PC-9 (cell line): Measurements from ENCODE around the gene HS3ST4. TPM values are rescaled to one million over a fixed set of nuclear protein-coding genes. Genes with fewer than 3 reads are reported as not detected.

ENCODE experiments used
- BruUV-seq: library from RNA; stranded (reverse); fragments of 400-500 nt; replicated peaks from 2 replicates; lab custom pipeline; 2021; lab: Mats Ljungman, UMichigan
- CTCF ChIA-PET: fragments of 300-600 bp; sonication (Branson Sonifier 250); formaldehyde crosslinking; loops from one replicate; lab custom pipeline; 2022; ENCODE audit warnings: antibody characterized with exemption; lab: Charles Lee
- POLR2A ChIA-PET: fragments of 300-600 bp; sonication (Branson Sonifier 250); formaldehyde crosslinking; loops from one replicate; lab custom pipeline; 2022; ENCODE audit warnings: antibody characterized with exemption; ENCODE audit not compliant: unreplicated experiment; lab: Charles Lee
- DNase-seq, 2 experiments: peaks; one replicate each; pipeline versions ENCODE4 v3.0.0 to v3.0.0-alpha.2; 2015 to 2022; ENCODE audit warnings: mixed read lengths in 1 of 2
- H2AFZ ChIP-seq: fragments of 200-600 bp; sonication (generic); 2 replicates; pipeline ENCODE4 v1.8.1; 2017; ENCODE audit warnings: antibody characterized with exemption
- H3F3A ChIP-seq: fragments of 200-600 bp; sonication (generic); 2 replicates; pipeline ENCODE4 v1.8.1; 2017; ENCODE audit warnings: antibody characterized with exemption, mild to moderate bottlenecking, low read depth; ENCODE audit not compliant: insufficient read depth
- H3K27ac ChIP-seq: fragments of 200-600 bp; sonication (generic); 2 replicates; pipeline ENCODE4 v1.6.1; 2016; ENCODE audit warnings: mixed run types
- H3K27me3 ChIP-seq: fragments of 200-600 bp; sonication (generic); 2 replicates; pipeline ENCODE4 v1.6.1; 2016; ENCODE audit warnings: low read depth, mixed run types; ENCODE audit not compliant: insufficient read depth
- H3K36me3 ChIP-seq: fragments of 200-600 bp; sonication (generic); 2 replicates; pipeline ENCODE4 v1.6.1; 2016; ENCODE audit warnings: low read depth, mixed run types
- H3K4me1 ChIP-seq: fragments of 200-600 bp; sonication (generic); replicated peaks from 2 replicates; pipeline ENCODE4 v1.6.1; 2016; ENCODE audit warnings: mixed run types; ENCODE audit not compliant: insufficient read depth
- H3K4me2 ChIP-seq: fragments of 200-600 bp; sonication (generic); 2 replicates; pipeline ENCODE4 v1.6.1; 2017; ENCODE audit warnings: mixed run types
- H3K4me3 ChIP-seq: fragments of 200-600 bp; sonication (generic); 2 replicates; pipeline ENCODE4 v1.6.1; 2016; ENCODE audit warnings: mixed run types
- H3K79me2 ChIP-seq: fragments of 200-600 bp; sonication (generic); 2 replicates; pipeline ENCODE4 v1.6.1; 2017; ENCODE audit warnings: low read depth, mixed run types
- H3K9me2 ChIP-seq: fragments of 200-600 bp; sonication (generic); 2 replicates; pipeline ENCODE4 v1.8.1; 2017; ENCODE audit warnings: mild to moderate bottlenecking; ENCODE audit not compliant: insufficient read depth
- H3K9me3 ChIP-seq: fragments of 200-600 bp; sonication (generic); 2 replicates; pipeline ENCODE4 v1.8.1; 2016; ENCODE audit warnings: low read depth; ENCODE audit not compliant: insufficient read depth
- H4K20me1 ChIP-seq: fragments of 200-600 bp; sonication (generic); 2 replicates; pipeline ENCODE4 v1.8.1; 2017; ENCODE audit not compliant: insufficient read depth
- CTCF ChIP-seq: fragments of 200-600 bp; sonication (generic); conservative IDR thresholded peaks from 2 replicates; pipeline ENCODE4 v1.6.1; 2017; ENCODE audit warnings: mixed run types, antibody characterized with exemption, mild to moderate bottlenecking, moderate library complexity
- EZH2 ChIP-seq: fragments of 200-600 bp; sonication (generic); IDR thresholded peaks from 2 replicates; pipeline ENCODE4 v1.8.0; 2017; ENCODE audit warnings: antibody characterized with exemption, low read depth
- intact Hi-C: fragments of 100-400 bp; cut with micrococcal nuclease; formaldehyde crosslinking; loops from one replicate; pipeline ENCODE4 v1.10.0; 2022; ENCODE audit not compliant: unreplicated experiment
- total RNA-seq: library from RNA; stranded (reverse); gene quantifications from 2 replicates; pipeline ENCODE4 v1.2.3, GENCODE V29; 2021

Gene HS3ST4
- total RNA-seq, 1 experiment from 2014 or later: not detected

GRCh38 chr16:25726430-25727098 is 34.8 kb downstream of the HS3ST4 start:
- no peaks in the 10 kb centered on the region for H3K79me2 ChIP-seq
- ChIA-PET CTCF (no interaction called here), POLR2A (no interaction called here)
- DNase-seq: no peak
- no peaks in the 10 kb centered on the region for H3K36me3 ChIP-seq
- H3K4me2 ChIP-seq: no peak overlapping the region
- BruUV-seq: no TSS peak
- no peak overlapping the region for H2AFZ ChIP-seq
- no peaks in the 10 kb centered on the region for H3K9me3 ChIP-seq
- H4K20me1 ChIP-seq: no peaks in the 10 kb centered on the region
- H3K27me3 ChIP-seq: no peaks in the 10 kb centered on the region
- no peaks in the 10 kb centered on the region for H3K9me2 ChIP-seq
- no peak overlapping the region for H3K4me3 ChIP-seq
- H3K27ac ChIP-seq: no peak overlapping the region
- H3F3A ChIP-seq: no peaks in the 10 kb centered on the region
- intact Hi-C loops: no loop called here
- no peaks in the 10 kb centered on the region for H3K4me1 ChIP-seq
- TF ChIP-seq CTCF (no peak), EZH2 (no peak)

GRCh38 chr16:25729188-25729915 is 37.6 kb downstream of the HS3ST4 start:
- no TSS peak for BruUV-seq

GRCh38 chr16:25730396-25730795 is 38.6 kb downstream of the HS3ST4 start:
- intact Hi-C loops: no loop called here

More at GRCh38 chr16:25729188-25729915, 37.6 kb downstream of the HS3ST4 start:
- intact Hi-C loops: no loop called here
- Histone ChIP-seq H3K36me3 (no peaks in the 10 kb centered on the region), H4K20me1 (no peaks in the 10 kb centered on the region), H3K9me2 (no peaks in the 10 kb centered on the region), H3K27me3 (no peaks in the 10 kb centered on the region), H3K27ac (no peak overlapping the region), H3F3A (no peaks in the 10 kb centered on the region), H3K9me3 (no peaks in the 10 kb centered on the region), H2AFZ (no peak overlapping the region), H3K4me2 (no peak overlapping the region), H3K79me2 (no peaks in the 10 kb centered on the region), H3K4me1 (no peaks in the 10 kb centered on the region), H3K4me3 (no peak overlapping the region)
- CTCF ChIA-PET: no interaction called here
- POLR2A ChIA-PET: no interaction called here
- TF ChIP-seq CTCF: no peak
- TF ChIP-seq EZH2: no peak
- no peak for DNase-seq

More at GRCh38 chr16:25730396-25730795, 38.6 kb downstream of the HS3ST4 start:
- Histone ChIP-seq H3K27me3 (no peaks in the 10 kb centered on the region), H3F3A (no peaks in the 10 kb centered on the region), H4K20me1 (no peaks in the 10 kb centered on the region), H3K4me3 (no peak overlapping the region), H2AFZ (no peak overlapping the region), H3K4me2 (no peak overlapping the region), H3K36me3 (no peaks in the 10 kb centered on the region), H3K27ac (no peak overlapping the region), H3K4me1 (no peaks in the 10 kb centered on the region), H3K9me2 (no peaks in the 10 kb centered on the region), H3K9me3 (no peaks in the 10 kb centered on the region), H3K79me2 (no peaks in the 10 kb centered on the region)
- no peak for DNase-seq
- TF ChIP-seq CTCF (no peak), EZH2 (no peak)
- CTCF ChIA-PET: no interaction called here
- no TSS peak for BruUV-seq
- POLR2A ChIA-PET: no interaction called here
